Myocyte (in vitro differentiated cells): Measurements from ENCODE around the gene GNB3. TPM values are rescaled to one million over a fixed set of nuclear protein-coding genes. Genes with fewer than 3 reads are reported as not detected.

ENCODE experiments used
- DNase-seq: peaks from one replicate; pipeline ENCODE4 v3.0.0-alpha.2; 2012; ENCODE audit warnings: low read depth
- total RNA-seq: library from RNA; depleted of rRNA; stranded (reverse); fragments of >200 nt; gene quantifications from 2 replicates; pipeline ENCODE4 v1.2.3, GENCODE V29; 2014

GNB3 gene
- total RNA-seq, 1 donor from 2014 or later, result 2.0 TPM

- DNase-seq, result no peak
Measured at GRCh38 chr12:6836851-6837250, 3.9 kb upstream of the GNB3 start.

GRCh38 chr12:6837370-6838060 is 3.2 kb upstream of the GNB3 start:
- DNase-seq, result no peak

- DNase-seq, result no peak
Measured at GRCh38 chr12:6838854-6839253, 1.9 kb upstream of the GNB3 start.

GRCh38 chr12:6839482-6840201 is 1.1 kb upstream of the GNB3 start:
- peak; percentile 74 for DNase-seq

GRCh38 chr12:6840330-6840729 is 395 bp upstream of the GNB3 start:
- DNase-seq, result no peak

GRCh38 chr12:6842075-6842474 is 1.4 kb downstream of the GNB3 start:
- no peak for DNase-seq

GRCh38 chr12:6843118-6843902 is 2.6 kb downstream of the GNB3 start:
- DNase-seq, result no peak

GRCh38 chr12:6845395-6845794 is 4.7 kb downstream of the GNB3 start:
- no peak for DNase-seq

GRCh38 chr12:6846316-6846869 is 5.7 kb downstream of the GNB3 start:
- DNase-seq, result no peak

- no peak for DNase-seq
Measured at GRCh38 chr12:6847676-6848075, 7.0 kb downstream of the GNB3 start.

GRCh38 chr12:6849427-6849826 is 8.7 kb downstream of the GNB3 start:
- DNase-seq, result no peak

- DNase-seq, result no peak
Measured at GRCh38 chr12:6849976-6850560, 9.3 kb downstream of the GNB3 start.

GRCh38 chr12:6850796-6851152 is 10.0 kb downstream of the GNB3 start:
- no peak for DNase-seq

GRCh38 chr12:6851153-6851920 is 10.6 kb downstream of the GNB3 start, which contains the start of gene CDCA3:
CDCA3 (minus strand) TSS chr12:6851286; CDS start chr12:6850952, 334 bp downstream.
- DNase-seq, result peak; percentile 99

- DNase-seq, result peak; percentile 100
Measured at GRCh38 chr12:6851921-6852650, 11.4 kb downstream of the GNB3 start, which contains the start of gene USP5. USP5 (plus strand) TSS chr12:6852150; CDS start chr12:6852180, 30 bp downstream.

GRCh38 chr12:6852651-6853354 is 12.1 kb downstream of the GNB3 start:
- DNase-seq, result peak; percentile 66

GRCh38 chr12:6853626-6854025 is 12.9 kb downstream of the GNB3 start:
- DNase-seq, result no peak

- DNase-seq, result no peak
Measured at GRCh38 chr12:6854036-6854435, 13.3 kb downstream of the GNB3 start.

- no peak for DNase-seq
Measured at GRCh38 chr12:6855322-6855721, 14.6 kb downstream of the GNB3 start.
